Esophagus muscularis mucosa (tissue), 3 donors: Measurements from ENCODE around the gene LRRC71.

ENCODE experiments used
- POLR2A ChIP-seq: fragments of 450-650 bp; IDR thresholded peaks from one replicate; pipeline ENCODE4 v1.6.1; 2017; ENCODE audit warnings: antibody characterized with exemption, moderate library complexity, mild to moderate bottlenecking, low read depth
- TF ChIP-seq, protein P1 (sequence below), 3 experiments: fragments of 200-600 bp in 2 of 3; fragments of 450-650 bp in 1 of 3; sonication (generic) in 2 of 3; IDR thresholded peaks; one replicate each; pipeline ENCODE4 v1.5.1; 2017 to 2019; ENCODE audit warnings: antibody characterized with exemption in 3 of 3, mild to moderate bottlenecking in 2 of 3, moderate library complexity in 1 of 3

- TF ChIP-seq POLR2A, result no peak
- TF ChIP-seq, protein P1, sequence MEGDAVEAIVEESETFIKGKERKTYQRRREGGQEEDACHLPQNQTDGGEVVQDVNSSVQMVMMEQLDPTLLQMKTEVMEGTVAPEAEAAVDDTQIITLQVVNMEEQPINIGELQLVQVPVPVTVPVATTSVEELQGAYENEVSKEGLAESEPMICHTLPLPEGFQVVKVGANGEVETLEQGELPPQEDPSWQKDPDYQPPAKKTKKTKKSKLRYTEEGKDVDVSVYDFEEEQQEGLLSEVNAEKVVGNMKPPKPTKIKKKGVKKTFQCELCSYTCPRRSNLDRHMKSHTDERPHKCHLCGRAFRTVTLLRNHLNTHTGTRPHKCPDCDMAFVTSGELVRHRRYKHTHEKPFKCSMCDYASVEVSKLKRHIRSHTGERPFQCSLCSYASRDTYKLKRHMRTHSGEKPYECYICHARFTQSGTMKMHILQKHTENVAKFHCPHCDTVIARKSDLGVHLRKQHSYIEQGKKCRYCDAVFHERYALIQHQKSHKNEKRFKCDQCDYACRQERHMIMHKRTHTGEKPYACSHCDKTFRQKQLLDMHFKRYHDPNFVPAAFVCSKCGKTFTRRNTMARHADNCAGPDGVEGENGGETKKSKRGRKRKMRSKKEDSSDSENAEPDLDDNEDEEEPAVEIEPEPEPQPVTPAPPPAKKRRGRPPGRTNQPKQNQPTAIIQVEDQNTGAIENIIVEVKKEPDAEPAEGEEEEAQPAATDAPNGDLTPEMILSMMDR (IDR thresholded peaks at IDR 0.05), result no peak
These were observed 23.2 kb upstream of the LRRC71 start for GRCh38 chr1:156897078-156897825.
